ENCODE results near the gene EIF4A2. TPM values are rescaled to one million over a fixed set of nuclear protein-coding genes. Genes with fewer than 3 reads are reported as not detected.
A peak's percentile ranks its signal among the peaks of the same experiment; 100 is the strongest.

EIF4A2 gene
- total RNA-seq, 1 experiment from 2014 or later = 398 TPM

DNA sequence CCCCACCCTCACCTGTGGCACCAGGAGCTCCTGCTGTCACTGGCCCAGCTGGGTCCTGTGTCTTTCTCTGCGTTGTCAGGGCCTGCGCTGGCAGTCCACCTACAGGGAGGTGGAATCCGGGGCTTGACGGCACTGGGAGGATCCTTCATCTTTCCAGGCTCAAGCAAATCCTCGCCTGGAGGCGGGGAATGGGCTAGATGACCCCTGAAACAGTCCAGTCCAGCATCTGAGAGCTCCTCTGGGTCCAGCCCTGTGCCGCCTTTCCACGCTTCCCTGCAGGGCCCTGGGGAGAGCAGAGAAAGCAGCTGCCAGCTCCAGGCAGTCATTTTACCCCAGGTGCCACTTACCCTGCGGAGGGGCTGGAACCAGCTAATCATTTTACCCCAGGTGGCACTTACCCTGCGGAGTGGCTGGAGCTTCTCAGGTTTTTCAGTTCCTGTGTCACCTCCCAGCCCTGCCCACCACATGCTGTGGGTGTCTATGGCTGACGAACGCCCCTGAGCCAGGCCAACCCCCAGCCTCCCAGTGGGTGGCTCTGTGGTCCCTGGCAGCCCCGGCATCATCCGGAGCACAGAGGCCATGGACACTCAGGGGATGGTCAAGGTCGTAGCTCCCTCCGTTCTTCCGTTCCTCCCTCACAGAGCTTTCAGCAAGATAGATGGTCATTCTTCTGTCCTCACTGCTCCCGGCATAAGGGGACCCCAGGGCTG is 41.2 kb downstream of the EIF4A2 start:
- no peak overlapping the region for H2AFZ ChIP-seq (ENCODE audit: low read length)
- no peak overlapping the region for H3K9ac ChIP-seq (ENCODE audit: extremely low read depth, insufficient read length, low read length)
- Mint-ChIP-seq H3K9me3 (no peaks in the 10 kb centered on the region), H3K4me3 (peak overlapping the region; percentile 68 to 78), H3K36me3 (ENCODE audit: insufficient read depth in 1 of 3, low read depth in 3 of 3) (no peaks in the 10 kb centered on the region), H3K4me1 (peaks cover 37 to 40% of the 10 kb centered on the region in 2 experiments), H3K27ac (no peak overlapping the region; a peak in 1 of 7 replicates), H3K27me3 (ENCODE audit: low read depth) (peaks cover 49% of the 10 kb centered on the region)
- H4K20me1 ChIP-seq (ENCODE audit: control insufficient read depth, insufficient read depth, insufficient read length) = no peaks in the 10 kb centered on the region
- no peak overlapping the region for H2BK15ac ChIP-seq (ENCODE audit: low read depth, low read length)
- H3K79me1 ChIP-seq (ENCODE audit: insufficient read depth, low read depth, low read length, poor library complexity, severe bottlenecking) = no peaks in the 10 kb centered on the region
- no peak overlapping the region for H3T11ph ChIP-seq (ENCODE audit: low read length)
- no peak overlapping the region for H2AK5ac ChIP-seq (ENCODE audit: insufficient read length, low read length)
- no peak overlapping the region for H3K4ac ChIP-seq (ENCODE audit: low read depth, low read length)
- DNase-seq = peak; percentile 39
- H4K8ac ChIP-seq (replicated peaks; ENCODE audit: insufficient read length, low read depth, low read length) = no peak overlapping the region
- no peak overlapping the region for H3K18ac ChIP-seq (ENCODE audit: insufficient read length, low read depth, low read length)
- no peaks in the 10 kb centered on the region; the same call in 1 of the 2 replicates for H3K4me1 ChIP-seq (ENCODE audit: insufficient read depth, low read length)
- no peak for TF ChIP-seq CTCF (conservative IDR thresholded peaks at IDR 0.05)
- H3K4me2 ChIP-seq (ENCODE audit: insufficient read depth, insufficient read length, low read length) = peak overlapping the region; percentile 50
- peaks cover 14% of the 10 kb centered on the region for H3K23me2 ChIP-seq (ENCODE audit: insufficient read length, low read depth, low read length, poor library complexity, severe bottlenecking)
- H2BK120ac ChIP-seq (ENCODE audit: low read depth, low read length, poor library complexity, severe bottlenecking) = no peak overlapping the region
- no peak overlapping the region for H3K56ac ChIP-seq (ENCODE audit: insufficient read length, low read depth, low read length)
- no peaks in the 10 kb centered on the region for H3K9me3 ChIP-seq (ENCODE audit: control insufficient read depth, low read depth, low read length)
- no peak overlapping the region for H4K91ac ChIP-seq (ENCODE audit: insufficient read length, low read depth, low read length)
- H4K5ac ChIP-seq (ENCODE audit: insufficient read length, low read depth, low read length) = no peak overlapping the region
- no peak overlapping the region for H3K23ac ChIP-seq (ENCODE audit: insufficient read length, low read depth, low read length)
- H2BK12ac ChIP-seq (ENCODE audit: insufficient read length, low read depth, low read length) = no peak overlapping the region
- no peak overlapping the region for H2BK5ac ChIP-seq (ENCODE audit: insufficient read length, low read length)
- H3K27me3 ChIP-seq (ENCODE audit: insufficient read depth, low read length) = peaks cover 2% of the 10 kb centered on the region; the same call in 1 of the 2 replicates
- H3K14ac ChIP-seq (ENCODE audit: insufficient read depth, low read length) = no peak overlapping the region
- H2BK20ac ChIP-seq (ENCODE audit: low read depth, low read length, poor library complexity, severe bottlenecking) = no peak overlapping the region
- no peaks in the 10 kb centered on the region for H3K79me2 ChIP-seq (ENCODE audit: insufficient read depth, low read length)
- H3K27ac ChIP-seq (ENCODE audit: insufficient read length, low read depth, low read length) = no peak overlapping the region
- WGBS (ENCODE audit: extremely low coverage, insufficient read length, low lambda C conversion rate) = no CpG with 5 or more reads among the region's 18 CpGs

Data from H9 (cell line).